Activated CD4-positive, alpha-beta T cell treated with anti-CD3 and anti-CD28 coated beads, Interleukin-2, amount 50 U/mL, for 4 hours (primary cell): ENCODE results near the gene DNAJC25.
"Not testable (repeated sequence)": the region's sequence is repeated elsewhere in the genome, so short reads cannot be mapped to it uniquely, and the experiment has no call there.

ENCODE experiments used
- DNase-seq, 2 experiments: peaks; one replicate each; pipeline ENCODE4 v3.0.0-alpha.2; 2020

The DNAJC25 gene

DNA sequence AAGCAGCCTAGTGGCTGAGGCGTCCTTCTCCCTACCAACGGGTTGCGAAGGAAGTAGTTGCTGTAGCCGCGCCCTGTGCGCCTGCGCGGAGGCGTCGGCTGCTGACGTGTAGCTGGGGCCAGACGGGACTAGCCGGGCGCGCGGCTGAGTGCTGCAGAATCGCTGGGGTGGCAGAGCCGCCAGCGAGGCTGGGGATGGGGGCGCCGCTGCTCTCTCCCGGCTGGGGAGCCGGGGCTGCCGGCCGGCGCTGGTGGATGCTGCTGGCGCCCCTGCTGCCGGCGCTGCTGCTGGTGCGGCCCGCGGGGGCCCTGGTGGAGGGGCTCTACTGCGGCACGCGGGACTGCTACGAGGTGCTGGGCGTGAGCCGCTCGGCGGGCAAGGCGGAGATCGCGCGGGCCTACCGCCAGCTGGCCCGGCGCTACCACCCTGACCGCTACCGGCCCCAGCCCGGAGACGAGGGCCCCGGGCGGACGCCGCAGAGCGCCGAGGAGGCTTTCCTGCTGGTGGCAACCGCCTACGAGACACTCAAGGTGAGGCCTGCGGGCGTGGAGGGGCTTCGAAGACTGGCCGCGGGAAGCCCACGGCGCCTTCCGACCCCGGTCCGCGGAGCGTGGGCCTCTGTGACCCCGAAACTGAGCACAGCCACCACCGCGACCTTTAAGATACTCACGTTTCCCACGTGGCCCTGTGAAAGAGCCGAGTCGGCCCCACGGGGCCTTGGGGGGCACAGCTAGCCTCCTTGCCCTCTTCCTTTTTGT lies at the start of gene DNAJC25:
DNAJC25 (plus strand) TSS at position 121 of the 758 bp plus-strand sequence; CDS start at position 195, 74 bp downstream.
- DNase-seq = peak; percentile 93 to 95

DNA sequence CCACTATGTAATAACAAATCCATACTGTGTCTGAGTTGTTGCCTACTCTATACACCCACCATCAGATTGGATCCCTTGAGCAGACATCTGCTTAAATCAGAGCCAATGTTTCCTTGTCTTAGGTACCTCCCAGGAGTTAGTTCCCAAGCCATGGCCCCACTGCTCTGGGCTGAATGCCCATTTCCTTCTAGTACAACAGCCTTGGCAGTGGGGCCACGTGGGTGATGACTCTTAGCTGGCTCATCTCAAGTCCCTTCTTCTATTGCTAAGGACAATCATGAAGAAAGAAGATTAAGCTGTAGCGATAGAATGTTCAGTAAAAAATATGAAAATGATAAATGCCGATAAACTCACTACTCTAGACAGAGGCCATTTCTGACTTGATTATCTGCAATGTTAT lies 48.2 kb upstream of the DNAJC25 start:
- DNase-seq = no peak

DNA sequence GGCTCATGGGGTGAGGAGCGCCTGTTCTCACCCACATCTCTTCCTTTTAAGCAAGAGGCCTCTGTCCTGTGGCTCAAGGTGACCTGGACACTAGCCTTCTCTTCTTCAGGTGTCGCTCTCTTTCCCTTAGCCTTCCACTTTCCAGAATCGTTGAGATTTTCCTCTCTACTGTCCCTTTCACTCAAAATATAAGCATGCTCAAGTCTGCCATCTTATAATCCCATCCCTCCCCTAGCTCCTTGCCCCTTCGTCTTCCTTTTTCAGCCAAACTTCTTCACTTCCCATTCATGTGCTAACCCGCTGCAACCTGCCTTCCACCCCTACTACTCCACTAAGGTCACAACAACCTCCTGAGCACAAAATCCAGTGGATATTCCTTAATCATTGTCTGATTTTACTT lies 44.8 kb upstream of the DNAJC25 start:
- DNase-seq = no peak

DNA sequence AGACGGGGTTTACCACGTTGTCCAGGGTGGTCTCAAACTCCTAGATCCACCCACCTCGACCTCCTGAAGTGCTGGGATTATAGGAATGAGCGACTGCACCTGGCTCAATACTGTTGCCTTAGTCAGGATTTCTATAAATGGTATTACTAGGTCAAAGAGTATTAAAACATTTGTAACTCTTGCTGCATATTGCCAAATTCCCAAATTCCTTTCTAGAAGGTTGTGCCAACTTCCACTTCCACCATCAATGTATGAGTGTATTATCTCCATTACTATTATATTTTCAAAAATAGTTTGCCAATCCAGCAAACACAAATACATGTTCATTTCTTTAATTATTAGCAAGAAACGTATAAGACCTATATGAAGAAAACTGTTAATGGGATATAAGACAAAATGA lies 42.3 kb upstream of the DNAJC25 start:
- no peak for DNase-seq

DNA sequence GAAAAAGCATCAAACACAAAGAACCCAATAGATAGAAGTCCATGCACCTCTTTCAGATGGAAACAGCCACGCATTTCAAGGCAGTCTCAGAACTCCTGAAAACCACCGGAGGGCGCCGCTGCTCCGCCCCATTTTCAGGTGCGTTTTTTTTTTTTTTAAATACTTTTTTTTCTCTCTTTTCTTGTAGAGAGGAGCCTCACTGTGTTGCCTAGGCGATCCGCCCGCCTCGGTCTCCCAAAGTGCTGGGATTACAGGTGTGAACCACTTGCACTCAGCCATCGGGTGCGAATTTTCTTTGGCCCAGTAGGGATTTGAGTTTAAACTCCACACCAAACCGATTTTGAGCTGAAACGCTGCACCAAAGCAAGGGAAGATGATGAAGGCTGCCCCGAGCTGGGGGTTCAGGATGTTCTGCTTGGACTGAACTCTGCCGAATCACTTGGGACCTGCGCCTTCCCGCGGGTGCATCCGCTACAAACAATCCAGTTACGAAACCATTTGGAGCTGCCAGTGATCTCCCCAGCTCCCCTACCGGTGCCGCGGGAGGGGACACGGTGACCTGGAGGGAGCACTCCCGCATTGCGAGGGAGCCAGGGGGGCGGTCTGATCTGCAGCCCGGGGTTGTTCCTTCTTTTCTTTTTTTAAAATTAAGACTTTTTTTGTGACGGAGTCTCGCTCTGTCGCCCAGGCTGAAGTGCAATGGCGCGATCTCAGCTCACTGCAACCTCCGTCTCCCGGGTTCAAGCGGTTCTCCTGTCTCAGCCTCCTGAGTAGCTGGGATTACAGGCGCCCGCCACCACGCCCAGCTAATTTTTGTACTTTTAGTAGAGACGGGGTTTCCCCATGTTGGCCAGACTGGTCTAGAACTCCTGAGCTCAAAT lies 33.0 kb upstream of the DNAJC25 start:
- DNase-seq = peak; percentile 63 to 64

DNA sequence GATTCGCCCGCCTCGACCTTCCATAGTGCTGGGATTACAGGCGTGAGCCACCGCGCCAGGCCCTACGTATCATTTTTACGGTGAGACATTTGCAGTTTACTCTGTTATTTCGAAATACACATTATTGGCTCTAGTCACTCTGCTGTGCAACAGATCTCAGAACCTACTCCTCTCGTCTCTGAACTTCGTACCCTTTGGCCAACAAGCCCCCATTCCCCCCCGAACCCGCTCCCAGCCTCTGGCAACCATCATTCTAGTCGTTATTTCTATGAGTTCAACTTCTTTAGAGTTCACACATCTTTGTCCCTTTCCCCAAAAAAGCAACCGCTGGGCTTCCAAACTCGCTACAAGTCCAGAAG lies 32.4 kb upstream of the DNAJC25 start:
- no peak for DNase-seq

DNA sequence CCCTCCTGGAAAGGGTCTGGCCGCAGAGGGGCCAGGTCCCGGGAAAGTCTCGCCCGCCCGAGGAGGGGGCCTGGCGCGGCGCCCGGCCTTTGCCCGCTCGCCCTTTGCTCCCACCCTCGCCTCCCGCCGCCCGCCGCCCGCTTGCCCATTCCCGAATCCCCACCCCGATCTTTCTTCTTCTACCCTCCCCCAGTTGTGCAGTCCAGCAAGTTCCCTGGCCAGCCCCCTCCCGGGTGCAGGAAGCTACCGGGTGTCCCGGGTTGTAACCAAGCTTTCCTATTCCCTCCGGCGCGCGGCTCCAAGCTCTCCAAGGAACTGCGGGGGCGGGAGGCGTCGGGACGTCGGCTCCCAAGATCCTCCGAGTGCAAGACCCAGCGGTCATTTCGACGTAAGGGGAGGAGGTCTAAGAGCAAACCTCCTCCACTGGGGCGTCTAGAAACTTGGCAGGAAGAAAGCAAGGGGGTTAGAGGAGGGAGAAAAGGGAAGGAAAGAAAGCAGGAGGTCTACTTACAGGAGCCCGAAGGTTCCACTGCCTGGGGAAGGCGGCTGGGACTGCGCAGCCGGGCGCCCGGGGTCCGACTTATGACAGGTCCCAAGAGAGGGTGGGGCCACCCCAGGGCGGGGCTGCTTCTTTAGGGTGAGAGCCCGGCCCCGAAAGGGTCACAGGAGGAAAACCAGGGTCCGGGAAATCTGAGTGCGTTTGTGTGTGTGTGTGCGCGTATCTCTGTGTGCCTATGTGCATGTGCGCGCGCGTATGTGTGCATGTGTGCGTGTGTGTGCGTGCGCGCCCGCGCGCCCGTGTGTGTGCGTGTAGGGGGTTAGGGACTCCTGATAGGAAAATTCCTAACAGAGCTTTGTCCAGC lies 31.8 kb upstream of the DNAJC25 start, which contains the start of gene PTGR1:
PTGR1 (minus strand) TSS at position 556 of the 863 bp plus-strand sequence. CDS start 2,225 bp downstream, outside the sequence.
- no peak for DNase-seq

DNA sequence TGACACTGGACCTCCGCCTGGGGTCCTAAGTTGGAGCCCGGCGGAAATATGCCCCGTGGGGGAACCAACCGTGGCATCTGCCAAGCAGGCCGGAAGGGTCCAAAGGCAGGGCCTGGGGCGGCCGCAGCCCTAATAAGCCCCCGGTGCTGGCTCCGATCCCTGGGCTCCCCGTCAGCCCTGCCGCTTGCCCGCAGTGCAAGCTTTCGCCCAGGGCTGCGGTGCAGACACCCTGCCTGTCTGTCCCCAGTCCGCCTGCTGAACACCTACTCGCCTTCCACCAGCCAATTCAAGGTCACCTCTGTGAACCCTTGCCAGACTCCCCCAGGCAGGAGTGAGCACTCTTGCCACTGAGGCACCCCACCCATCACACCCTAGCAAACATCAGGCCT lies 31.2 kb upstream of the DNAJC25 start:
- no peak for DNase-seq

DNA sequence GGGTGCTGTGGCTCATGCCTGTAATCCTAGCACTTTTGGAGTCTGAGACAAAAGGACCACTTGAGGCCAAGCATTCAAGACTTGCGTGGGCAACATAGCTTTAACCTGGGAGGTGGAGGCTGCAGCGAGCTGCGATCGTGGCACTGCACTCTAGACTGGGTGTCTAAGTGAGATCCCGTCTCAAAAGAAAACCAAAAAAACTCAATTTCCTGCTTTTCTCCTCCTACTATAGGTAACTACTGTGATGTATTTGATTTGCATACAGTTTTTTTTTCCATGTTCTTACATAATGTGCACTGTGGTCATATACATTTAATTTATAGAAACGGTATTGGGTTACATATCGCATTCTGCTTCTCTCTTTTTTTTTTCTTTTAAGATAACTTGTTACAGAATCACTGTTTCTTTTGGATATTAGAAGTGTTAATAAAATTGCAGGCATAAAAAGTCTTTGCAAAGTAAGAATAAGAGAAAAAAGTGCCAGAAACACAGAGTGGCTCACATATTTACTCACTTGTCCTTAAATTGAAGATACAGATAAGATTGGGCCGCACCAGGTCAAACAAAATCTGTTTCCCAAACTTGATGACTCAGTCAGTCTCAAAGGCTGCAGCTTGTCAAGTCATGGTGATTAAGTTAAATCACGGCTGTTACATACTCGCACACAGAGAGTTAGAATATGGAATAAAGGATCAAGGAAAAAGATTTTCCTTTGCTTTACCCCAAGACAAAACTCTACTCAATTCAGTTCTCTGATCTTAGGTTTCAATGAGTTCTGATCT lies 29.7 kb upstream of the DNAJC25 start:
- no peak for DNase-seq

DNA sequence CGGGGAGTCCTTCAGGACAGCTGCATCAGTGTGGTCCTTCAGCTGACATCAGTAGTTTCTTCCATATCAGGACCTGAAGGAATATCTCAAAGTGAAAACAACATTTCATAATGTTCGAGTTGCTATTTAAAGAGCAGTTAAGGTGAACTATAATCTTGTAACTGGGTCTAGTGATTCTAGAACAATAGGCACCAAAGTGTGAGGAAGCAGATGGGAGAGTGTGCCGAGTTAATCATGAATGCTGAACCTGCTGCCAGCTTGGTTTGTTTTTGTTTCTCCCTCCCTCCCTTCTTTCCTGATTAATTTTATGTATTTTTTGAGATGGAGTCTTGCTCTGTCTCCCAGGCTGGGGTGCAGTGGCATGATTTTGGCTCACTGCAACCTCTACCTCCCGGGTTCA lies 28.1 kb upstream of the DNAJC25 start:
- no peak for DNase-seq

DNA sequence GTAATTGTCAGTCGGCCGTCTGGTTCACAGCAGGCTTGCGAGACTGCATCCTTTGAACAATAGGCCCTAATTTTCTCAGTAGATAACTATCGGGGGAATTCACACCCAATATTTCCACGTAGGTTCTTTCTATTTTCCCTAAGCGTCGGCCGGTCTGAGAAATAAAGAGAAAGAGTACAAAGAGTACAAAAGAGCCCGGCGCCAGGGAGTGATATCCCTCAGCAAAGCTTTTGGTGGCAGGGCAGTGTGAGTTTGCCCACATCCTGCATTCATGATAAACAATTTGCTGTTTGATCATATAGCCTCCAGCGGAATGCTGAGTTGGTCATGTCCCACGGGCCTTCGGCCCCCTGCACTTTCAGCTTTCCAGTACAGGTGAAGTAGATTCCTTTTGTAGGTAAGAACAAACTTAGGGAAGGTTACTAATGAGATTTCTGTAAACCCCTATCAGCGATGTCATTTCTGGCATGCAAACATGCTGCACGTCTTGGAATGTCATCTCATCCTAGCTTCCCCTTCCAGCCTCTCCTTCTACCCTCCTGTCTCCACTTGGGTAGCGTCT lies 27.0 kb upstream of the DNAJC25 start:
- no peak for DNase-seq

DNA sequence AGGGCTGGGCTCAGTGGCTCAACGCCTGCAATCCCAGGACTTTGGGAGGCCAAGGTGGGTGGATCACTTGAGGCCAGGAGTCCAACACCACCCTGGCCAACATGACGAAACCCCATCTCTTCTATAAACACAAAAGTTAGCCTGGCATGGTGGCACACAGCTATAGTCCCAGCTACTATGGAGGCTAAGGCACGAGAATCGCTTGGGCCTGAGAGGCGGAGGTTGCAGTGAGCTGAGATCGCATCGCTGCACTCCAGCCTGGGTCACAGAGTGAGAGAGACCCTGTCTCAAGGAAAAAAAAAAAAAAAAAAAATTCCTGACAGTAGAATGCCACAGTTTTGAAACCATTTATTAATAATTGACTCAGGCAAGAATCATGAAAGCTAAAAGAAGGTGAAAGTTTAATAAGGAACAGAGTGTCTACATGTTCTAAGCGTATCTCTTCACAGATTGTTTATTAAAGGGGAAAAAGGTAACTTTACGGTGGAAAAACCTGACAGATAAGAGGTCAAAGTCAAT lies 26.0 kb upstream of the DNAJC25 start:
- no peak for DNase-seq

DNA sequence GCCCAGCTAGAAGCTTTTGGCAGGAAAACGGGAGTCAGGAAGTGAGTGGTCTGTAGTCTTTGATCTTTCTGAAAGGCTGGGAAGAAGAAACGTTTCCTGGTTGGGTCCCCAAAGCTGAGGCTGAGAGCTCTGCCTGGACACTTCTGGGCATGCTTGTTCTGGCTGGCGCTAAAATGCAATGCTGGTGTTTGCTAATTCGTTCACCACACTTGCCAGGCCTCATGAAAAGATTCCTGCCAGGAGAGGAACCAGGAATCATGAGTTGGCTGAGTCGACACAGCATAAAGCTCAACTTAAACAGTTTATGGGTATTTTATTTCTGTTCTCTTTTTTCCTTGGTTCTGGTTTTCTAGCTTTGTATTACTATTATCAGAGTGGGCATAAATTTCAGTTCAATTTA lies 21.0 kb upstream of the DNAJC25 start:
- DNase-seq = no peak

DNA sequence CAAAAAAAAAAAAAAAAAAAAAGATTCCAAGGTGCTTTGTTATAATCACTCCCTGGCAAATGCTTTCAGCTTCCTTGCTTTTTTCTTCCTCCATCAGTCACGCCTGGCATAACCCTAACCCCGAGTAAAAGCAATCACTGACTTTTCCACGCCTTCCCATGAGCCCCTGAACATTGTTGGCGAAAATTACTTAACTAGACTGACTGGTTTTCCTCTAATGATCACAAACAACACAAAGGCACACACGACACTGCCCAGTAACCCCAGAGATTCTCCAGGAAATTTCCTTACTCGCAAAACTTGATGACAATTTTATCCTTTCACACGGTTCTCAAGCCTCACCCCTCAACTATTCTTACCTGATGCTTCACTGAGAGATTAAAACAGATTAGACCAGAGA lies 20.3 kb upstream of the DNAJC25 start:
- no peak for DNase-seq

DNA sequence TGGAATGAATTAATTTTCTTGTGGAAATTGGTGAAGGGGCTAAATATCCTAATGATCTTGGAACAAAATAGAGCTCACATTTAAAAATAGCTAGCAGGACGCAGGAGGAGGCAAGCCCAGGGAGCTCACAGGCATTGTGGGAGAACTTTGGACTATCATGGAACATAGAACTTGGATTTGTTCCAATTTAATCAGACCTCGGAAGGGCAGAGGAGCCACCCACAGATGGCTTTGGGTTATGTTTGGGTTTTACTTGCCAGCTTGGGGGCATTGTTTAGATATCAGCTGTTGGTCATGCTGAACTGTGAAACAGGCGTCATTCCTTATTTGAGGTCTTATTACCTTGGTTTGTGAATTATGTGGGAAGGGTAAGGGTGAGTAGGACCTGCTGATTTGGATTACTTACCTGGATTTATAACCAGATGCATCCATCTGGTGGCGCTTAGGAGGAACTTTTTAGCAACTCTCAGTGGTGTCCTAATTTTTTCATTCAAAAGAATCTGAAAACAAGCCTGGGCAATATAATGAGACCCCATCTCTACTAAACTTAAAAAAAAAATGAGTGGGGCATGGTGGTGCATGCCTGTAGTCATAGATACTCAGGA lies 17.6 kb upstream of the DNAJC25 start:
- DNase-seq = no peak

DNA sequence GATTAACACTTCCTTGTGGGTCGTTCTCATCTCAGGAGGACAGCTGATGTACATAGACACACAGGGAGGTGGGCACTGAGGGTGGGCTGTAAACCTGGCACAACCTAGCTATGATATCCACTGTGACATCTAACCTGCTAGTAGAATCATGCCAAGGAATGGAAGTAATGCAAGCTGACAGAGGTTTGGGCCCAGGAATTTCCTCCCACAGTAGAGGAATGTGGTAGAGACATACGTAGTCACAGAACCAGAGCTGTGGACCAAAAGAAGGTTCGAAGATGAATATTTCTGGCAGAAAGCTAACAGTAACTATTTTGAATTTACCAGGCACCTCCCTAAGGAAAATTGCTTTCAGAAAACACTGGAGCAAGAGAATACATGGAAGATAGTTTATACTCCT lies 15.2 kb upstream of the DNAJC25 start:
- DNase-seq = no peak

DNA sequence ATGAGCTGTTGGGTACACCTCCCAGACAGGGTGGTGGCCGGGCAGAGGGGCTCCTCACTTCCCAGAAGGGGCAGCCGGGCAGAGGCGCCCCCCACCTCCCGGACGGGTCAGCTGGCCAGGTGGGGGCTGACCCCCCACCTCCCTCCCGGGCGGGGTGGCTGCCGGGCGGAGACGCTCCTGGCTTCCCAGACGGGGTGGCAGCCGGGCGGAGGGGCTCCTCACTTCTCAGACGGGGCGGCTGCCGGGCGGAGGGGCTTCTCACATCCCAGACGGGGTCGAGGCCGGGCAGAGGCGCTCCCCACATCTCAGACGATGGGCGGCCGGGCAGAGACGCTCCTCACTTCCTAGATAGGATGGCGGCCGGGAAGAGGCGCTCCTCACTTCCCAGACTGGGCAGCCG lies 13.8 kb upstream of the DNAJC25 start:
- not testable (repeated sequence) for DNase-seq

DNA sequence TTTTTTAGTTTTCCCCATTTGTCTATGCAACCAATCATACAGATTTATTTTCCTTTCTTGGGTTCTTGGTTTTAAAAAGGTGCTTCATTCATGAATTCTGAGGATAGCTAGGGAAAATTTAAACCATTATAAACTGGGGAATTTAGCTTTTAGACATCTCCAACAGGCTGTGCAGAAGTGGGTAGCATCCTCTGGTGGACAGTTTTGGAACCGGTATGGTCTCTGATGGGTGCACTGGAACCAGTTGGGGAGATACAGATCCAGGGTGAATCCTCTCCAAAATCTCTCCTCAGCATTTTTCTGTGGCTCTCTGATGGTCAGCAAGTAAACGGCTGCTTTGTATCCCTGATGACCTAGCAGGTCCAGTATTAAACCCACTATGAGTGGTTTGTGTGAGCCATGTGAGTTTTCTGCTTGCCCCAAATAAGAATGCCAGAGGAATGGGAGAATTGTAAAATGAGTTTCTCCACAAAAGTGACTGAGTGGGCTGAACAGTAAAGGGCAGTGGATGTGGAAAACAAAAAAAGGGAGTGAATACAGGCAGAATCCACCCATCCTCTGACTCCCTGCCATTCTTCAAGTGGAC lies 9.1 kb upstream of the DNAJC25 start:
- no peak for DNase-seq

DNA sequence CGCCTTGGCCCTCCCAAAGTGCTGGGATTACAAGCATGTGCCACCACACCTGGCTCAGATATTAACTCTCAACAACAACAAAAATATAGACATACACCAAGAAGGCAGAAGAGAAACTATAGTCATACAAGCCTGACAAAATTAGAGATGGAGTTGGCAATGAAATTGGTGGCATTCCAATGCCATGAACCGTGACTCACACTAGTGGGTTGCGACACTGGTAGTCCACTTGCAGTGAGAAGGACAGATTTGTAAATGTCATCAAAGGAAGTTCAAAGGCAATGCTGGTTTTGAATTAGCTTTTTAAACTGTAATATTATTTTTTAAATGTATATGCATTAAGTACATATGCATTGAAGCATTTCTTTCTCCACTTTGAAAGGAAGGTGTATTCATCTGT lies 8.5 kb upstream of the DNAJC25 start:
- DNase-seq = no peak

DNA sequence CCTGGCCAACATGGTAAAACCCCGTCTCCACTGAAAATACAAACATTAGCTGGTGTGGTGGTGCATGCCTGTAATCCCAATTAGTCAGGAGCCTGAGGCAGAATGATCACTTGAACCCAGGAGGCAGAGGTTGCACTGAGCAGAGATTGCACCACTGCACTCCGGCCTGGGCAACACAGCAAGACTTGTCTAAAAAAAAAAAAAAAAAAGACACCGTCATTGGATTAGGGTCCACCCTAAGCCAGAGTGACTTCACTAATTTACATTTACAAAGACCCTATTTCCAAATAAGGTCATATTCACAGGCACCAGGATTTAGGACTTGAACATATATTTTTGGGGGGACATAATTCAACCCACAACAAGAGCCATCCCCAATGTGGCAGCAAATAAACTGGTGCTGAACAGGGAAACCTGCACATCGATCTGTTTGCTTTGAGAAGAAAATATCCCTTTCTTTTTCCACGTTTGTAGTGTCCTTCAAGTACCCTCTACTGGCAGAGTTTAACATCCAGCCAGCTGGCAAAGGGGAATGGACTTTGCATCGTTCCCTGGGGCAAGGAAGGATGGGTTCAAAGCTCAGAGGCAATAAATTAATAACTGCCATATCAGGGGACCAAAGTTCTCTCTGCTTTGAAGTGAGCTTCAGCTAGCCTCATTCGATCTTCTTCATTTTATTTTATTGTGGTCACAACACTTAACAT lies 3.7 kb upstream of the DNAJC25 start:
- no peak for DNase-seq
